SU-DHL-6 (cell line): Measurements from ENCODE around the gene REC114.

ENCODE experiments used
- H2AFZ ChIP-seq: fragments of 200-600 bp; sonication (generic); 2 replicates; pipeline ENCODE4 v1.6.1; 2014; ENCODE audit warnings: low read depth, mild to moderate bottlenecking, moderate library complexity, mixed read lengths, antibody characterized with exemption, low read length; ENCODE audit not compliant: severe bottlenecking
- H3F3A ChIP-seq: fragments of 200-600 bp; shearing (Covaris generic); 2 replicates; pipeline ENCODE4 v1.6.0; 2016; ENCODE audit warnings: antibody characterized with exemption, mild to moderate bottlenecking; ENCODE audit not compliant: insufficient read depth
- H3K27ac ChIP-seq: fragments of 200-600 bp; sonication (generic); 2 replicates; pipeline ENCODE4 v1.5.1; 2016; ENCODE audit warnings: low read depth, mild to moderate bottlenecking, low read length, moderate library complexity, mixed read lengths
- H3K27me3 ChIP-seq: fragments of 200-600 bp; sonication (generic), shearing (Covaris generic); 2 replicates; pipeline ENCODE4 v1.6.0; 2014; ENCODE audit warnings: mild to moderate bottlenecking, low read length
- H3K36me3 ChIP-seq: fragments of 200-600 bp; sonication (generic); 2 replicates; pipeline ENCODE4 v1.6.1; 2014; ENCODE audit warnings: mild to moderate bottlenecking, low read length, mixed read lengths
- H3K4me2 ChIP-seq: fragments of 300-600, 200-600 bp; shearing (Covaris generic), sonication (generic); 2 replicates; pipeline ENCODE4 v1.6.0; 2014; ENCODE audit warnings: low read length, low read depth, mild to moderate bottlenecking; ENCODE audit not compliant: poor library complexity, severe bottlenecking
- H3K4me3 ChIP-seq: fragments of 200-600 bp; sonication (generic); 2 replicates; pipeline ENCODE4 v1.5.1; 2014; ENCODE audit warnings: antibody characterized with exemption, low read length, mild to moderate bottlenecking, mixed read lengths; ENCODE audit not compliant: insufficient read depth, poor library complexity, severe bottlenecking
- H3K79me2 ChIP-seq: fragments of 200-600 bp; sonication (generic); 2 replicates; pipeline ENCODE4 v1.6.1; 2014; ENCODE audit warnings: mild to moderate bottlenecking, low read length, moderate library complexity; ENCODE audit not compliant: insufficient read depth
- H3K9ac ChIP-seq: fragments of 200-600 bp; sonication (generic); 2 replicates; pipeline ENCODE4 v1.7.0; 2014; ENCODE audit warnings: mild to moderate bottlenecking, low read length
- H3K9me2 ChIP-seq: fragments of 200-600 bp; sonication (generic); replicated peaks from 2 replicates; pipeline ENCODE4 v1.6.1; 2014; ENCODE audit warnings: low read length; ENCODE audit not compliant: insufficient read depth
- H3K9me3 ChIP-seq: fragments of 200-600 bp; sonication (generic); 2 replicates; pipeline ENCODE4 v1.6.1; 2014; ENCODE audit warnings: low read length, mixed read lengths; ENCODE audit not compliant: insufficient read depth
- H4K20me1 ChIP-seq: fragments of 200-600 bp; sonication (generic); 2 replicates; pipeline ENCODE4 v1.6.1; 2014; ENCODE audit warnings: low read depth, mild to moderate bottlenecking, antibody characterized with exemption, low read length, moderate library complexity, mixed read lengths
- CTCF ChIP-seq: fragments of 200-600 bp; sonication (generic); IDR thresholded peaks from one replicate; pipeline ENCODE4 v1.5.1; 2017; ENCODE audit warnings: antibody characterized with exemption, mild to moderate bottlenecking, low read length, moderate library complexity; ENCODE audit not compliant: insufficient read depth, poor library complexity, severe bottlenecking
- EZH2phosphoT487 ChIP-seq: fragments of 200-600 bp; sonication (generic), shearing (Covaris generic); conservative IDR thresholded peaks from 2 replicates; pipeline ENCODE4 v1.6.1; 2018; ENCODE audit warnings: mild to moderate bottlenecking, antibody characterized with exemption, low read length, moderate library complexity, mixed read lengths

The REC114 gene

DNA sequence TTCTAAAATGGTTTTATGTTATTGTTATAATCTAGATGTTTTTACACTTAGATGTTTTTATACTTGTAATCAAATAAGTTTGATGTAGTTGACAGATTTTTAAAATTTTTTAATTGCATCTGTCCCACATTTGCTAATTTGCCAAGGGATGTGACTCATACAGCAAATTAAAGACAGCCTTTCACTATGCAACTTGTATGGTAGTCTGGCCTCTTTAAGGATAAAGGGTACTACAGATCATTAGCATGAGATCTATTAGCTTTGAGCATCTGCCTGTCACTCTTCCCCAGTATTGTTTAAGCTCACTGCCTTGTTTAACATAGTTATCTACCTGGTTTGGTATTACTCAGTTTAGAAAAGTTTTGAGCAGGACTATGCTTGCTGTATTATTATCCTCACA, 107.2 kb downstream of the REC114 start:
- no peak overlapping the region for H2AFZ ChIP-seq
- H3K9ac ChIP-seq, result no peak overlapping the region
- no peak overlapping the region for H3K4me3 ChIP-seq
- no peaks in the 10 kb centered on the region for H3F3A ChIP-seq
- no peaks in the 10 kb centered on the region for H3K27me3 ChIP-seq
- no peak for TF ChIP-seq EZH2phosphoT487
- no peak for TF ChIP-seq CTCF
- H3K27ac ChIP-seq, result no peak overlapping the region
- no peak overlapping the region for H3K4me2 ChIP-seq
- H3K79me2 ChIP-seq, result no peaks in the 10 kb centered on the region
- no peaks in the 10 kb centered on the region for H3K9me2 ChIP-seq
- H4K20me1 ChIP-seq, result no peaks in the 10 kb centered on the region
- no peaks in the 10 kb centered on the region for H3K9me3 ChIP-seq
- no peaks in the 10 kb centered on the region for H3K36me3 ChIP-seq

DNA sequence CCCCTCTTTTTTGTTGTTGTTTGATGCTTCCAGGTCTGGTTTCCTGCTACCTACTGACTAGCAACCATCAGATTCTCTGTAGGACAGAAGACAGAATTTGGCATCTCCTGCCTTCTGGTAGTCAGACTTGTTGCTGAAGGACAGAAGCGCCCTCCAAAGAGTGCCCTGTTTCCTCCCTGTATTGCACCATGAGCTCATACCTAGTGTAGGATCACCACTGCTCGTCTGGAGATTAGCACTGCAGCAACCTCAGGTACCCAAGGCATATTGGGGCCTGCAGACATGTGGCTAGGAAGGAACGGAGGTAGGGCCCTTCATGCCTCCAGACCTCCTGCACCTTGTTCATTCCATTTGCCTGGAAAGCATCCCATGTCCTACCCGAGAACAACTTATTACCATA, 112.1 kb downstream of the REC114 start:
- Histone ChIP-seq H4K20me1 (peaks cover 3% of the 10 kb centered on the region; the same call in 1 of the 2 replicates), H3K4me3 (no peak overlapping the region), H3K4me2 (no peak overlapping the region), H3K9ac (no peak overlapping the region), H3K36me3 (peaks cover 5% of the 10 kb centered on the region; the same call in 1 of the 2 replicates), H3K79me2 (no peaks in the 10 kb centered on the region), H3K27ac (no peak overlapping the region), H3K27me3 (no peaks in the 10 kb centered on the region), H2AFZ (no peak overlapping the region), H3F3A (no peaks in the 10 kb centered on the region), H3K9me3 (no peaks in the 10 kb centered on the region), H3K9me2 (no peaks in the 10 kb centered on the region)
- no peak for TF ChIP-seq EZH2phosphoT487
- no peak for TF ChIP-seq CTCF

DNA sequence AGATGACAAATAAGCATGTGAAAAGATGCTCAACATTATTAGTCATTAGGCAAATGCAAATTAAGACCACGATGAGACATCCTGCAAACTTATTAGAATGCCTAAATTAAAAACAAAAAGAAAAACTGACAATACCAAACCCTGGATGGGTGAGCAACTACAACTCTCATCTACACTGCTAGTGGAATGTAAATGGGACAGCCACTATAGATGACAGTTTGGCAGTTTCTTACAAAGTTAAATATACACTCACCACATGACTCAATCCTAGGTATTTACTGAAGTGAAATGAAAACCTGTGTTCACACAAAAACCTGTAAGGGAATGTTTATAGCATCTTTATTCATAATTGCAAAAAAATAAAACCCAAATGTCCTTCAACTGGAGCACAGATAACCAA, 115.6 kb downstream of the REC114 start:
- H3K4me2 ChIP-seq, result no peak overlapping the region
- TF ChIP-seq EZH2phosphoT487 (no peak), CTCF (no peak)
- no peak overlapping the region for H2AFZ ChIP-seq
- peaks cover 7% of the 10 kb centered on the region; the same call in 1 of the 2 replicates for H3K36me3 ChIP-seq
- H3K27me3 ChIP-seq, result no peaks in the 10 kb centered on the region
- H4K20me1 ChIP-seq, result peaks cover 6% of the 10 kb centered on the region; the same call in 1 of the 2 replicates
- no peak overlapping the region for H3K9ac ChIP-seq
- H3K4me3 ChIP-seq, result no peak overlapping the region
- no peaks in the 10 kb centered on the region for H3F3A ChIP-seq
- no peak overlapping the region for H3K27ac ChIP-seq
- no peaks in the 10 kb centered on the region for H3K9me3 ChIP-seq
- H3K79me2 ChIP-seq, result no peaks in the 10 kb centered on the region
- H3K9me2 ChIP-seq, result no peaks in the 10 kb centered on the region
